B cell (primary cell): ENCODE measurements around the gene HDGFL1. TPM values are rescaled to one million over a fixed set of nuclear protein-coding genes. Genes with fewer than 3 reads are reported as not detected.

ENCODE experiments used
- ATAC-seq: fragments of 200-7000 bp; cut with Tn5 transposase; one replicate; pipeline ENCODE4 v1.10.0; 2021; ENCODE audit warnings: low read depth, mild to moderate bottlenecking, moderate number of reproducible peaks, moderate library complexity
- CTCF ChIA-PET: fragments of 350-600 bp; sonication (Branson Sonifier 250); formaldehyde crosslinking; loops from one replicate; lab custom pipeline; 2021; ENCODE audit warnings: antibody characterized with exemption, inconsistent platforms; lab: Charles Lee
- POLR2A ChIA-PET: fragments of 350-600 bp; sonication (Branson Sonifier 250); formaldehyde crosslinking; loops from one replicate; lab custom pipeline; 2021; ENCODE audit warnings: antibody characterized with exemption; lab: Charles Lee
- DNase-seq: peaks from one replicate; pipeline ENCODE4 v3.0.0; 2013
- H2AFZ ChIP-seq: 2 replicates; pipeline ENCODE4 v1.6.1; 2012; ENCODE audit warnings: mild to moderate bottlenecking, low read depth, low read length; ENCODE audit not compliant: insufficient read depth, poor library complexity, severe bottlenecking
- H3K27ac ChIP-seq, 2 donors: 1 replicate in 1 of 2; 2 replicates in 1 of 2; pipeline ENCODE4 v1.5.1; 2012 to 2013; ENCODE audit warnings: low read length in 2 of 2, mild to moderate bottlenecking in 2 of 2, moderate library complexity in 1 of 2
- H3K27me3 ChIP-seq, 4 experiments: fragments of 200-600 bp in 1 of 4; sonication (generic) in 1 of 4; replicated peaks in 1 of 4; 1 replicate in 2 of 4; 2 replicates in 2 of 4; pipeline versions ENCODE4 v1.6.1 to v1.7.0; 2013 to 2016; ENCODE audit warnings: low read length in 3 of 4, mild to moderate bottlenecking in 2 of 4, mixed read lengths in 1 of 4, moderate library complexity in 1 of 4; ENCODE audit not compliant: insufficient read depth in 4 of 4, control insufficient read depth in 3 of 4; ENCODE audit errors: control extremely low read depth in 1 of 4
- H3K36me3 ChIP-seq, 2 experiments: replicated peaks in 1 of 2; 1 replicate in 1 of 2; 2 replicates in 1 of 2; pipeline versions ENCODE4 v1.6.1 to v1.7.1; 2013; ENCODE audit warnings: low read length in 1 of 2; ENCODE audit not compliant: insufficient read depth in 2 of 2, control insufficient read depth in 1 of 2; ENCODE audit errors: control extremely low read depth in 1 of 2, extremely low read depth in 1 of 2
- H3K4me1 ChIP-seq, 2 donors: fragments of 200-600 bp in 1 of 2; sonication (generic) in 1 of 2; 1 replicate in 1 of 2; 2 replicates in 1 of 2; pipeline versions ENCODE4 v1.5.1 to v1.6.1; 2013 to 2017; ENCODE audit warnings: low read length in 2 of 2; ENCODE audit not compliant: control insufficient read depth in 2 of 2, insufficient read depth in 2 of 2
- H3K4me2 ChIP-seq: replicated peaks from 2 replicates; pipeline ENCODE3; 2012; ENCODE audit warnings: mild to moderate bottlenecking, low read depth, low read length; ENCODE audit not compliant: poor library complexity, severe bottlenecking
- H3K4me3 ChIP-seq, 5 experiments: fragments of 200-600 bp in 1 of 5; sonication (generic) in 1 of 5; 1 replicate in 3 of 5; 2 replicates in 2 of 5; pipeline versions ENCODE4 v1.5.1 to v1.7.0; 2011 to 2016; ENCODE audit warnings: low read length in 4 of 5, mild to moderate bottlenecking in 4 of 5, low read depth in 2 of 5, control low read depth in 1 of 5, moderate library complexity in 1 of 5; ENCODE audit not compliant: insufficient read depth in 1 of 5; ENCODE audit errors: control extremely low read depth in 1 of 5, extremely low read depth in 1 of 5
- H3K79me2 ChIP-seq: fragments of 200-600 bp; sonication (generic); one replicate; pipeline ENCODE4 v1.6.0; 2016; ENCODE audit warnings: low read length; ENCODE audit not compliant: control insufficient read depth, insufficient read depth
- H3K9ac ChIP-seq: fragments of 200-600 bp; sonication (generic); 2 replicates; pipeline ENCODE4 v1.6.1; 2017; ENCODE audit warnings: mild to moderate bottlenecking, low read length, moderate library complexity
- H3K9me3 ChIP-seq, 3 donors: one replicate each; pipeline versions ENCODE4 v1.6.1 to v1.7.1; 2013; ENCODE audit warnings: low read length in 2 of 3; ENCODE audit not compliant: control insufficient read depth in 2 of 3, insufficient read depth in 1 of 3; ENCODE audit errors: control extremely low read depth in 1 of 3
- H4K20me1 ChIP-seq: 2 replicates; pipeline ENCODE4 v1.6.0; 2012; ENCODE audit warnings: mild to moderate bottlenecking, low read length; ENCODE audit not compliant: insufficient read depth, control insufficient read depth, poor library complexity, severe bottlenecking
- H3K27ac Mint-ChIP-seq: one replicate; pipeline ENCODE4 v1.8.0; 2021; ENCODE audit warnings: mixed read lengths
- H3K27me3 Mint-ChIP-seq: one replicate; pipeline ENCODE4 v1.8.0; 2021; ENCODE audit warnings: mixed read lengths
- H3K4me1 Mint-ChIP-seq: one replicate; pipeline ENCODE4 v1.8.0; 2021; ENCODE audit warnings: mixed read lengths
- H3K4me3 Mint-ChIP-seq: one replicate; pipeline ENCODE4 v1.8.0; 2021; ENCODE audit warnings: mixed read lengths
- H3K9me3 Mint-ChIP-seq: one replicate; pipeline ENCODE4 v1.8.0; 2022; ENCODE audit warnings: mixed read lengths; ENCODE audit not compliant: insufficient read depth
- CTCF ChIP-seq: fragments of 200-600 bp; IDR thresholded peaks from one replicate; pipeline ENCODE4 v1.8.0; 2022; ENCODE audit warnings: antibody characterized with exemption, mild to moderate bottlenecking
- EZH2 ChIP-seq: IDR thresholded peaks from 2 replicates; pipeline ENCODE4 v1.6.1; 2012; ENCODE audit warnings: borderline replicate concordance, low read depth, mild to moderate bottlenecking, moderate library complexity, low read length; ENCODE audit not compliant: insufficient read depth, poor library complexity, severe bottlenecking
- WGBS: methylation state at CpG from one replicate; pipeline ENCODE4 v1.1.5; 2013; ENCODE audit warnings: missing lambda C conversion rate; ENCODE audit not compliant: insufficient coverage; 5-methylcytosine and 5-hydroxymethylcytosine counted together
- intact Hi-C: fragments of 100-400 bp; cut with micrococcal nuclease; formaldehyde crosslinking; loops from one replicate; pipeline ENCODE4 v1.10.0; 2022
- polyA plus RNA-seq: library from polyadenylated mRNA; depleted of rRNA; stranded (reverse); fragments of >200 nt; gene quantifications from 2 replicates; pipeline ENCODE4 v1.2.3, GENCODE V29; 2012
- total RNA-seq, 2 donors: library from RNA; stranded (reverse); fragments of 120-200 nt in 1 of 2; gene quantifications; 1 replicate in 1 of 2; 2 replicates in 1 of 2; pipeline versions ENCODE4 v1.2.3 to v1.2.4, GENCODE V29; 2013 to 2022

Gene HDGFL1
- total and polyA plus RNA-seq, 2 donors (not counting 1 experiment from before 2014, with no cell fraction given) = not detected

DNA sequence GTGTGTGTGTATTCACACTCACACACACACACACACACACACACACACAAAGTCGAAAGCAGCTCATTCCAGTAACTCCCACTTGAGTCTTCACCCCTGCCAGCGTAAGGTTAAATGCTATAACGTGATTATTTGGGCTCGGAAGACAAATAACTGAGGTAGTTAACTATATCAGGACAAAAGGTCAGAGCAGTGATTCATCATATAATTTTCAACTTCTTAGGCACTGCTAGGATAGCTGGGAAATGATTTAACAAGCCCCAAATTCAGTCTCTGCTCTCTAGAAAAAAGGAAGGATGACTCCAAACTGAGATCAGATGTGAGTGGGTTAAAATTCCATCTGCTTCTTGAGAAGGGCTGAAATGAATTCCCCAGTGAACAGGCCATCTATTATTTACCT, 30.7 kb downstream of the HDGFL1 start:
- H3K4me2 ChIP-seq = no peak overlapping the region
- no peaks in the 10 kb centered on the region for H3K4me1 Mint-ChIP-seq
- no peak overlapping the region for H3K27ac ChIP-seq
- no peaks in the 10 kb centered on the region for H3K27me3 Mint-ChIP-seq
- no peaks in the 10 kb centered on the region for H3K4me1 ChIP-seq
- WGBS = no CpG with 5 or more reads among the region's 4 CpGs
- no peak overlapping the region for H3K4me3 Mint-ChIP-seq
- H2AFZ ChIP-seq = no peak overlapping the region
- H3K27me3 ChIP-seq = no peaks in the 10 kb centered on the region
- no peak overlapping the region for H3K9ac ChIP-seq
- H3K4me3 ChIP-seq = no peak overlapping the region
- POLR2A ChIA-PET = no interaction called here
- TF ChIP-seq CTCF = no peak
- CTCF ChIA-PET = no interaction called here
- H3K9me3 Mint-ChIP-seq = peaks cover 4% of the 10 kb centered on the region
- no peaks in the 10 kb centered on the region for H3K36me3 ChIP-seq
- no peak overlapping the region for H3K27ac Mint-ChIP-seq
- no peaks in the 10 kb centered on the region for H4K20me1 ChIP-seq
- no peaks in the 10 kb centered on the region for H3K9me3 ChIP-seq
- intact Hi-C loops = no loop called here
- ATAC-seq (no peak), DNase-seq (no peak)
- H3K79me2 ChIP-seq = no peaks in the 10 kb centered on the region

DNA sequence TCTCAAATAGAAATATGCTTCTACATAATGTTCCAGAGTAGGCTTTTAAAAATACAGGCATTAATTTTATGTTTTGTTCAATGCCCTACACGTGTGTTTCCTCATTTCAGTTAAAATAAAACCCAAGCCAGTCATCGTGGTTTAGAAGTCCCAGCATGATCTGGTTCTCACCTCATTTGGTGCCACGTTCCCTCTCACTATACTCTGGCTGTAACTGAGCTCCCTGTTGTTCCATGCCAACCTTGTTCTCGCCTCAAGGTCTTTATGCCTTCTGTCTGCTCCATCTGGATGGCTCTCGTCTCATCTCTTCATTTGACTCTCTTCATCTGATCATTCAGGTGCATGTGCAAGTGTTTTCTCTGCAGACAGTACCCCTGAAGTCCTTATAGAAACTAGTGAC, 32.6 kb downstream of the HDGFL1 start:
- Histone ChIP-seq H3K36me3 (no peaks in the 10 kb centered on the region), H3K79me2 (no peaks in the 10 kb centered on the region), H3K4me3 (no peak overlapping the region), H3K4me1 (no peaks in the 10 kb centered on the region), H3K27ac (no peak overlapping the region), H2AFZ (no peak overlapping the region), H3K9me3 (no peaks in the 10 kb centered on the region), H3K4me2 (no peak overlapping the region), H3K27me3 (no peaks in the 10 kb centered on the region), H4K20me1 (no peaks in the 10 kb centered on the region), H3K9ac (no peak overlapping the region)
- ATAC-seq (no peak), DNase-seq (no peak)
- ChIA-PET POLR2A (no interaction called here), CTCF (no interaction called here)
- TF ChIP-seq EZH2 (no peak), CTCF (no peak)
- Mint-ChIP-seq H3K27ac (no peak overlapping the region), H3K4me3 (no peak overlapping the region), H3K4me1 (no peaks in the 10 kb centered on the region), H3K27me3 (no peaks in the 10 kb centered on the region), H3K9me3 (peaks cover 4% of the 10 kb centered on the region)
- 49% methylated on average over 5 of the region's 5 CpGs for WGBS
- intact Hi-C loops = no loop called here
